Kidney (tissue), 14 donors: Measurements from ENCODE around the gene EBF3. TPM values are rescaled to one million over a fixed set of nuclear protein-coding genes. Genes with fewer than 3 reads are reported as not detected.

Source experiments
- DNase-seq, 5 donors: peaks; one replicate each; pipeline ENCODE4 v3.0.0-alpha.2; 2013 to 2020
- FAIRE-seq: peaks from 2 replicates; lab custom pipeline; 2012; peaks lifted over from hg19 to GRCh38; lab: Jason Lieb, UNC
- H3K27ac ChIP-seq, 2 donors: one replicate each; pipeline ENCODE4 v1.7.0; 2013; ENCODE audit warnings: low read depth in 2 of 2, low read length in 2 of 2, inconsistent platforms in 1 of 2
- H3K27me3 ChIP-seq: one replicate; pipeline ENCODE4 v1.7.1; 2013; ENCODE audit warnings: low read length, inconsistent platforms; ENCODE audit not compliant: control insufficient read depth, insufficient read depth
- H3K36me3 ChIP-seq, 3 donors: one replicate each; pipeline versions ENCODE4 v1.7.0 to v1.7.1; 2013; ENCODE audit warnings: low read length in 3 of 3, control low read depth in 1 of 3, inconsistent platforms in 1 of 3; ENCODE audit not compliant: insufficient read depth in 3 of 3, control insufficient read depth in 2 of 3
- H3K4me1 ChIP-seq, 3 donors: one replicate each; pipeline versions ENCODE4 v1.7.0 to v1.7.1; 2013; ENCODE audit warnings: low read length in 3 of 3, inconsistent platforms in 1 of 3, low read depth in 1 of 3; ENCODE audit not compliant: control insufficient read depth in 2 of 3, insufficient read depth in 2 of 3
- H3K4me3 ChIP-seq, 3 donors: one replicate each; pipeline versions ENCODE4 v1.7.0 to v1.8.1; 2013; ENCODE audit warnings: low read length in 3 of 3, control low read depth in 1 of 3, inconsistent platforms in 1 of 3
- H3K9ac ChIP-seq, 3 donors: one replicate each; pipeline versions ENCODE4 v1.7.0 to v1.7.1; 2013; ENCODE audit warnings: low read length in 3 of 3, control low read depth in 1 of 3, inconsistent platforms in 1 of 3
- H3K9me3 ChIP-seq, 3 donors: one replicate each; pipeline versions ENCODE4 v1.7.0 to v1.7.1; 2013; ENCODE audit warnings: low read length in 3 of 3, control low read depth in 1 of 3, inconsistent platforms in 1 of 3; ENCODE audit not compliant: control insufficient read depth in 2 of 3, insufficient read depth in 1 of 3
- intact Hi-C: fragments of 100-400 bp; cut with DNase I; formaldehyde crosslinking; loops from one replicate; pipeline ENCODE4 v1.11.1; 2022
- polyA plus RNA-seq: library from polyadenylated mRNA; stranded (reverse); fragments of 350-450 nt; fragmentation: Illumina TruSeq; extraction: RNeasy Lipid Tissue Mini Kit (QIAGEN cat#74804); gene quantifications from one replicate; pipeline ENCODE4 v1.2.3, GENCODE V29; 2014; ENCODE audit warnings: low read depth, low replicate concordance; ENCODE audit not compliant: insufficient read depth
- total RNA-seq: library from RNA; stranded (reverse); fragmentation: NEBNext Ultra II Directional; extraction: Animal tissue kit (Norgen Biotek cat#: 25700); gene quantifications from one replicate; pipeline ENCODE4 v1.2.1, GENCODE V29; 2021
- TF ChIP-seq, protein P1 (sequence below): IDR thresholded peaks from 3 replicates; pipeline ENCODE4 v1.5.1; 2012; ENCODE audit warnings: mild to moderate bottlenecking, moderate library complexity, borderline replicate concordance; ENCODE audit not compliant: insufficient read depth; ENCODE audit errors: extremely low read depth
- donor health status: control.
- donor health status: control.
- donor health status: control.
- donor health status: control.
- donor health status: control.
- donor health status: DM: yes; HTN: yes; CAD: no.
- donor health status: Normal renal cell carcinoma (clear cell type).

The EBF3 gene
- total and polyA plus RNA-seq, 2 donors from 2014 or later, result 0.09 to 0.98 TPM

DNA sequence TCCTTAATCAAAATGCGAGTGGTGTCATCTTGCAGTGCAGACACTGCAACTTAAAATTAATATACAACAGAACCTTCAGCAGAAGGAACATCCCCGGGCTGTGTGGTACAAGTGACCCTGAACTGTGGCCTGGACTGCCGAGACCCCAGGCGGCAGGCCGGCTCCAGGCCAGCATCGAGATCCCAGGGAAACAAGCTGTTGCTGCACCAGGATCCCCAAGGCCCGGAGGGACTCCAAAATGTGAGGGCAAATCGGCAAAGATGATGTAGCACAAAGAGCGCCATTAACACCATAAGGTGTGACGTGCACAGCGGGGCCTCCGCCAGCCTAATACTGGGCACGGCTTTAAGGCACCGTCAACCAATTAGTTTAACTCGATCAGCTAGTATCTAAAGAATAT, 73.9 kb downstream of the EBF3 start:
- H3K4me3 ChIP-seq, result no peak overlapping the region
- no peaks in the 10 kb centered on the region for H3K9me3 ChIP-seq
- no peaks in the 10 kb centered on the region for H3K4me1 ChIP-seq
- H3K27me3 ChIP-seq, result no peaks in the 10 kb centered on the region
- intact Hi-C loops, result no loop called here
- DNase-seq (no peak), FAIRE-seq (no peak)
- TF ChIP-seq, protein P1, sequence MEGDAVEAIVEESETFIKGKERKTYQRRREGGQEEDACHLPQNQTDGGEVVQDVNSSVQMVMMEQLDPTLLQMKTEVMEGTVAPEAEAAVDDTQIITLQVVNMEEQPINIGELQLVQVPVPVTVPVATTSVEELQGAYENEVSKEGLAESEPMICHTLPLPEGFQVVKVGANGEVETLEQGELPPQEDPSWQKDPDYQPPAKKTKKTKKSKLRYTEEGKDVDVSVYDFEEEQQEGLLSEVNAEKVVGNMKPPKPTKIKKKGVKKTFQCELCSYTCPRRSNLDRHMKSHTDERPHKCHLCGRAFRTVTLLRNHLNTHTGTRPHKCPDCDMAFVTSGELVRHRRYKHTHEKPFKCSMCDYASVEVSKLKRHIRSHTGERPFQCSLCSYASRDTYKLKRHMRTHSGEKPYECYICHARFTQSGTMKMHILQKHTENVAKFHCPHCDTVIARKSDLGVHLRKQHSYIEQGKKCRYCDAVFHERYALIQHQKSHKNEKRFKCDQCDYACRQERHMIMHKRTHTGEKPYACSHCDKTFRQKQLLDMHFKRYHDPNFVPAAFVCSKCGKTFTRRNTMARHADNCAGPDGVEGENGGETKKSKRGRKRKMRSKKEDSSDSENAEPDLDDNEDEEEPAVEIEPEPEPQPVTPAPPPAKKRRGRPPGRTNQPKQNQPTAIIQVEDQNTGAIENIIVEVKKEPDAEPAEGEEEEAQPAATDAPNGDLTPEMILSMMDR, result no peak
- no peak overlapping the region for H3K9ac ChIP-seq
- H3K36me3 ChIP-seq, result no peaks in the 10 kb centered on the region
- no peak overlapping the region for H3K27ac ChIP-seq

DNA sequence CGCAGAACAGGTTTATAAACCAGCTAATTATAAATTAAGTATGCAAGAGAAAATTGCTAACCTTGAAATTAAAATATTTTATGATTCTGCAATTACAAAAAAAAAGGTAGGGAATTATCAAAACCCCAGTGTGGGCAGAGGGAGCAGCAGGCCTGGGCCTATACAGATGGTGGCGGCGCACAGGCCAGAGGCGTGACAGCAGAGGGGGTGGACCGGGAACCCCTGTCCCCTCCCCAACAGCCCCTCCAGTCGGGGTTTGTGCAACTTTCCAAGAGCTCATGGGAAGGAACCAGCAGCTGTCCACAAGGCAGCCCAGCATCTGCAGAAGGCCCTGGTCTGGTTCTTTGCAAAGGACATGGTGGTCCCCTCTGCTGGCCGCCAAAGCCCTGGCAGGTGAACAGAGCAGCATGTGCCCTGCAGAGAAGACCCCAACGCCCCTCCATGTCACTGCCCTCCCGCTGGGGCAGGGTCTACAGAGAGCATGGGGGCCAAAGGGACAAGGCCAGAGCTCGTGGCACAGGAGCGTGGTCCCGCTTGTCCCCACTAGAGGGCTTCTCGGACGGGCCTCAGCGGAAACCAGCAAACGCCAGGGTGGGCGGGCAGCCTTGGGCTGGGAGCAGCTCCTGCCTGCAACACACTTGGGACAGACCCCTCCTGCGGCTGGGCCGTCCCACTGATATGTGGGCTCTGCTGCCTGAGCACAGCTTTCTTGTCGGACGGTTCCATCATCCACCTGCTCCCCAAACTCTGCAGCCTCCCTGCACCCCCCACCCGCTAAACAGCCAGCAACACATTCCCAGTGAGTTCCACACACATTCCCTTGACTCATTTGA, 75.1 kb downstream of the EBF3 start:
- H3K9ac ChIP-seq, result no peak overlapping the region

GRCh38 chr10:129887986-129888783, 75.9 kb downstream of the EBF3 start:
- FAIRE-seq, result no peak
- TF ChIP-seq, protein P1, result no peak

More for the DNA sequence above, 75.1 kb downstream of the EBF3 start:
- no peaks in the 10 kb centered on the region for H3K9me3 ChIP-seq
- FAIRE-seq, result no peak
- no peak overlapping the region for H3K4me3 ChIP-seq
- H3K27me3 ChIP-seq, result no peaks in the 10 kb centered on the region
- peak; percentile 51 to 80 (median 66) for DNase-seq
- H3K27ac ChIP-seq, result no peak overlapping the region
- no peaks in the 10 kb centered on the region for H3K36me3 ChIP-seq
- intact Hi-C loops, result no loop called here
- TF ChIP-seq, protein P1, result peak; percentile 51
- no peaks in the 10 kb centered on the region for H3K4me1 ChIP-seq

More at GRCh38 chr10:129887986-129888783, 75.9 kb downstream of the EBF3 start:
- Histone ChIP-seq H3K9ac (no peak overlapping the region), H3K4me1 (no peaks in the 10 kb centered on the region), H3K27me3 (no peaks in the 10 kb centered on the region), H3K27ac (no peak overlapping the region), H3K9me3 (no peaks in the 10 kb centered on the region), H3K4me3 (no peak overlapping the region), H3K36me3 (no peaks in the 10 kb centered on the region)
- no peak for DNase-seq
- intact Hi-C loops, result no loop called here
